A549 (cell line): ENCODE measurements around the gene HSP90B1.

Source experiments
- CHD2 ChIP-seq: fragments of 150-350 bp; IDR thresholded peaks from 2 replicates; pipeline ENCODE4 v1.6.1; 2014; ENCODE audit warnings: low read length; ENCODE audit not compliant: partially characterized antibody
- CTCF ChIP-seq: fragments of >200 bp; sonication (Bioruptor Twin); formaldehyde crosslinking; IDR thresholded peaks from 3 replicates; pipeline ENCODE4 v1.5.1; 2016
- E2F6 ChIP-seq: IDR thresholded peaks from 2 replicates; pipeline ENCODE4 v1.6.1; 2012; ENCODE audit warnings: low read depth, borderline replicate concordance
- HDAC2 ChIP-seq: fragments of 200-600 bp; sonication (generic); IDR thresholded peaks from 2 replicates; pipeline ENCODE4 v1.6.1; 2016
- MYC ChIP-seq: IDR thresholded peaks from 2 replicates; pipeline ENCODE4 v1.6.1; 2012; ENCODE audit warnings: mild to moderate bottlenecking, inconsistent platforms, low read length, improper control_type of control experiment, borderline replicate concordance
- POLR2A ChIP-seq: IDR thresholded peaks from 2 replicates; pipeline ENCODE4 v1.6.1; 2012; ENCODE audit warnings: mild to moderate bottlenecking, low read length
- REST ChIP-seq: fragments of 200-600 bp; sonication (generic); IDR thresholded peaks from 2 replicates; pipeline ENCODE4 v1.6.1; 2016; ENCODE audit warnings: antibody characterized with exemption, mild to moderate bottlenecking, moderate library complexity
- USF2 ChIP-seq: fragments of 450-650 bp; IDR thresholded peaks from 2 replicates; pipeline ENCODE4 v1.6.1; 2014; ENCODE audit warnings: antibody characterized with exemption
- ZC3H11A ChIP-seq: fragments of 450-650 bp; IDR thresholded peaks from 2 replicates; pipeline ENCODE4 v1.6.1; 2014; ENCODE audit warnings: antibody characterized with exemption, mild to moderate bottlenecking

DNA sequence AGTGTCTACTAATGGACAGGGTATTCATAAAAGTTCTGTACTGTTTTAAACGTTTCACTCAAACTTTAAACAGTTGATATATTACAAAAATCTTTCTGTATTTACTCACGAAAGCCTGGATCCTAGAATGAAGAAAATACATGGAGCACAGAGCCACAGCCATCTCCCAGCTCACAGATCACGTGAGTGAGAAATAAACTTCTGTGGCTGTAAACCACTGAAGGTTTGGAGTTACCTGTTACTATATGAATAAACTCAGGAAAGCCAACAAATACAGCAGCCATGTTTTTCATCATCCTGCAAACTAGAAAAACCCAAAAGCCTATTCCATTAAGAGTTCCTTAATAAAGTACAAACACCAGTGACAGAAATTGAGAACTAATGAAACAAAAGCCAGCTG, 34.6 kb downstream of the HSP90B1 start:
- TF ChIP-seq E2F6 (no peak), CHD2 (no peak), USF2 (no peak), CTCF (no peak), POLR2A (no peak), MYC (no peak), HDAC2 (no peak), ZC3H11A (no peak), REST (no peak)
